Neural cell (in vitro differentiated cells): ENCODE data around the gene LTBP1. TPM values are rescaled to one million over a fixed set of nuclear protein-coding genes. Genes with fewer than 3 reads are reported as not detected.

ENCODE experiments used
- H2AFZ ChIP-seq: fragments of 200-600, 300-800 bp; sonication (generic), shearing (Covaris generic); 2 replicates; pipeline ENCODE4 v1.6.0; 2014; ENCODE audit warnings: low read depth, mild to moderate bottlenecking, antibody characterized with exemption, low read length, moderate library complexity
- H3F3A ChIP-seq: fragments of 200-600 bp; shearing (Covaris generic); 2 replicates; pipeline ENCODE4 v1.6.1; 2016; ENCODE audit warnings: mild to moderate bottlenecking, moderate library complexity, mixed read lengths, antibody characterized with exemption, low read length; ENCODE audit not compliant: insufficient read depth, poor library complexity, severe bottlenecking
- H3K27ac ChIP-seq: fragments of 200-600, 300-800 bp; sonication (generic), shearing (Covaris generic); 2 replicates; pipeline ENCODE4 v1.5.1; 2014; ENCODE audit warnings: mild to moderate bottlenecking, low read length, moderate library complexity
- H3K27me3 ChIP-seq: fragments of 300-800, 200-600 bp; sonication (generic), shearing (Covaris generic); 2 replicates; pipeline ENCODE4 v1.6.0; 2014; ENCODE audit warnings: mild to moderate bottlenecking, low read depth, low read length, moderate library complexity; ENCODE audit not compliant: insufficient read depth
- H3K36me3 ChIP-seq: fragments of 300-800, 200-600 bp; sonication (generic), shearing (Covaris generic); 2 replicates; pipeline ENCODE4 v1.5.1; 2014; ENCODE audit warnings: mild to moderate bottlenecking, antibody characterized with exemption, low read length, moderate library complexity; ENCODE audit not compliant: insufficient read depth
- H3K4me2 ChIP-seq: fragments of 300-800, 200-600 bp; sonication (generic), shearing (Covaris generic); 2 replicates; pipeline ENCODE4 v1.6.0; 2014; ENCODE audit warnings: mild to moderate bottlenecking, low read length
- H3K4me3 ChIP-seq: fragments of 300-800, 200-600 bp; sonication (generic), shearing (Covaris generic); 2 replicates; pipeline ENCODE4 v1.5.1; 2014; ENCODE audit warnings: mild to moderate bottlenecking, low read length, moderate library complexity
- H3K79me2 ChIP-seq: fragments of 200-600 bp; shearing (Covaris generic); replicated peaks from 2 replicates; pipeline ENCODE4 v1.6.0; 2014; ENCODE audit warnings: mild to moderate bottlenecking, low read length, moderate library complexity; ENCODE audit not compliant: insufficient read depth
- H3K9ac ChIP-seq: fragments of 300-800, 200-600 bp; sonication (generic), shearing (Covaris generic); 2 replicates; pipeline ENCODE4 v1.6.1; 2016; ENCODE audit warnings: mild to moderate bottlenecking, low read length, mixed read lengths
- H3K9me2 ChIP-seq: fragments of 200-600 bp; shearing (Covaris generic); 2 replicates; pipeline ENCODE4 v1.6.1; 2016; ENCODE audit warnings: mild to moderate bottlenecking, low read length, mixed read lengths; ENCODE audit not compliant: insufficient read depth
- H3K9me3 ChIP-seq: fragments of 200-600, 300-800 bp; sonication (generic), shearing (Covaris generic); 2 replicates; pipeline ENCODE4 v1.6.1; 2016; ENCODE audit warnings: mild to moderate bottlenecking, mixed run types, low read length, moderate library complexity, mixed read lengths
- H4K20me1 ChIP-seq: fragments of 200-600 bp; shearing (Covaris generic); 2 replicates; pipeline ENCODE4 v1.6.1; 2016; ENCODE audit warnings: mild to moderate bottlenecking, mixed run types; ENCODE audit not compliant: insufficient read depth
- EP300 ChIP-seq: fragments of 450-650 bp; conservative IDR thresholded peaks from 2 replicates; pipeline ENCODE4 v1.6.1; 2014; ENCODE audit warnings: antibody characterized with exemption, mild to moderate bottlenecking, moderate library complexity; ENCODE audit not compliant: poor library complexity, severe bottlenecking
- EZH2 ChIP-seq: fragments of 200-600, 300-800 bp; shearing (Covaris generic), sonication (generic); IDR thresholded peaks from 2 replicates; pipeline ENCODE4 v1.6.1; 2014; ENCODE audit warnings: antibody characterized with exemption, low read length, borderline replicate concordance, mild to moderate bottlenecking; ENCODE audit not compliant: insufficient read depth, poor library complexity, severe bottlenecking
- MXI1 ChIP-seq: fragments of 450-650 bp; conservative IDR thresholded peaks from 2 replicates; pipeline ENCODE4 v1.6.1; 2014; ENCODE audit warnings: antibody characterized with exemption, mild to moderate bottlenecking; ENCODE audit not compliant: poor library complexity, severe bottlenecking
- POLR2AphosphoS5 ChIP-seq: IDR thresholded peaks from 2 replicates; pipeline ENCODE4 v1.6.1; 2012
- RAD21 ChIP-seq: fragments of 450-650 bp; conservative IDR thresholded peaks from 2 replicates; pipeline ENCODE4 v1.6.1; 2014; ENCODE audit warnings: antibody characterized with exemption, mild to moderate bottlenecking, moderate library complexity
- SMC3 ChIP-seq: fragments of 450-650 bp; conservative IDR thresholded peaks from 2 replicates; pipeline ENCODE4 v1.6.1; 2014; ENCODE audit warnings: antibody characterized with exemption, mild to moderate bottlenecking, moderate library complexity; ENCODE audit not compliant: poor library complexity
- TAF1 ChIP-seq: IDR thresholded peaks from 2 replicates; pipeline ENCODE4 v1.6.1; 2012; ENCODE audit warnings: low read depth
- polyA plus RNA-seq: library from polyadenylated mRNA; depleted of rRNA; stranded (reverse); fragments of >200 nt; gene quantifications from 2 replicates; pipeline ENCODE4 v1.2.3, GENCODE V29; 2014
- TF ChIP-seq, protein P1 (sequence below): fragments of 450-650 bp; IDR thresholded peaks from 2 replicates; pipeline ENCODE4 v1.5.1; 2014; ENCODE audit warnings: antibody characterized with exemption, mild to moderate bottlenecking, moderate library complexity; ENCODE audit not compliant: poor library complexity, severe bottlenecking
- TF ChIP-seq, protein P2 (sequence below): IDR thresholded peaks from 2 replicates; pipeline ENCODE4 v1.6.1; 2012; ENCODE audit warnings: borderline replicate concordance

Gene LTBP1
- polyA plus RNA-seq, 1 donor from 2014 or later, result 1.8 TPM

DNA sequence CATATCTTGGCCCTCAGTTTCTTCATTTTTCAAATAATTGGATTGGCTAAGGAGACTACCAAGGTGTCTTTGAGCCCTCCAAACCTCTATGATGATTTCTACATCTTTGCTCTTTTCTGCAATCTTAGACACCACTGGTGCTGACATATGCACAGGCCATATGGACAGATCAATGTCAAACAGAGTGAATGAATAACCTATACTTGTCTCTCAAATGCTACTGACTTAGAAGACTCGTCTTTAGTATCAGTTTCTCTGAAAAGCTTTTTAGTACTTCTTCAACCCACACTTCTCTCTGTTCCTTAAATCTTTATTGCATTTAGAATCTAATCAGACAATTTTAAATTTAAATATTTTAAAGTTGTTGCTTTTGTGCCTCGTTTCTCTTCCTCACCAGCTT, 258.2 kb downstream of the LTBP1 start (continued):
- TF ChIP-seq, protein P1, sequence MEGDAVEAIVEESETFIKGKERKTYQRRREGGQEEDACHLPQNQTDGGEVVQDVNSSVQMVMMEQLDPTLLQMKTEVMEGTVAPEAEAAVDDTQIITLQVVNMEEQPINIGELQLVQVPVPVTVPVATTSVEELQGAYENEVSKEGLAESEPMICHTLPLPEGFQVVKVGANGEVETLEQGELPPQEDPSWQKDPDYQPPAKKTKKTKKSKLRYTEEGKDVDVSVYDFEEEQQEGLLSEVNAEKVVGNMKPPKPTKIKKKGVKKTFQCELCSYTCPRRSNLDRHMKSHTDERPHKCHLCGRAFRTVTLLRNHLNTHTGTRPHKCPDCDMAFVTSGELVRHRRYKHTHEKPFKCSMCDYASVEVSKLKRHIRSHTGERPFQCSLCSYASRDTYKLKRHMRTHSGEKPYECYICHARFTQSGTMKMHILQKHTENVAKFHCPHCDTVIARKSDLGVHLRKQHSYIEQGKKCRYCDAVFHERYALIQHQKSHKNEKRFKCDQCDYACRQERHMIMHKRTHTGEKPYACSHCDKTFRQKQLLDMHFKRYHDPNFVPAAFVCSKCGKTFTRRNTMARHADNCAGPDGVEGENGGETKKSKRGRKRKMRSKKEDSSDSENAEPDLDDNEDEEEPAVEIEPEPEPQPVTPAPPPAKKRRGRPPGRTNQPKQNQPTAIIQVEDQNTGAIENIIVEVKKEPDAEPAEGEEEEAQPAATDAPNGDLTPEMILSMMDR, result no peak
- TF ChIP-seq EP300 (no peak), POLR2AphosphoS5 (no peak)

DNA sequence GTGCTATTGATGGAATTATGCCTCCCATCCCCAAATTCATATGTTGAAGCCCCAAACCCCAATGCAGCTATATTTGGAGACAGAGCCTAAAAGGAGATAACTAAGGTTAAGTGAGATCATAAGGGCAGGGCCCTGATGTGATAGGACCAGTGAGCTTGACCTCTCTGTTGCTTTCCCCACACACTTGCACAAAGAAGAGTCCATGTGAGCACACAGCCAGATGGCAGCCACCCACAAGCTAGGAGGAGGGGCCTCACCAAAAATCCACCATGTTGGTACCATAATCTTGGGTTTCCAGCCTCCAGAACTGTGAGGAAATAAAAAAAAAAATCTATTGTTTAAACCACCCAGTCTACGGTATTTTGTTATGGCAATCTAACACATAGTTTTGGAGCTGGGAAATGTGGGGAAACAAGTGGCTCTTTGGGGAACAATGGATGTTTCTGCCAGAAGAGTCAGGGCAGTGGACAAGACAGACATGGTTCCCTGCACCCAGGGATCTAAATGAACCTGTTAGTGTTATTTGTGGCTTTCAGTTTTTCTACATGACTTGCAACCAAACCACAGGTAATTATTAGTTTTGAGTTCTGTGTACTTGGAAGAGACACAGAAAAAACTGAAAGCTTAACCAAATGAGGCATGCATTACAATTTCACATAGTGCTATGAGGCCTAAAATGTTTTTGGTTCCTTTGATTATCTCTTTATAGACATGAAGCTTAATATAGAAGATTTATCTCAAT, 259.1 kb downstream of the LTBP1 start:
- Histone ChIP-seq H3F3A (no peaks in the 10 kb centered on the region), H3K36me3 (no peaks in the 10 kb centered on the region), H2AFZ (no peak overlapping the region), H3K27me3 (no peaks in the 10 kb centered on the region), H3K9ac (no peak overlapping the region), H3K9me3 (no peaks in the 10 kb centered on the region), H3K4me3 (no peak overlapping the region), H3K9me2 (no peaks in the 10 kb centered on the region), H3K27ac (no peak overlapping the region), H3K79me2 (no peaks in the 10 kb centered on the region), H3K4me2 (no peak overlapping the region), H4K20me1 (no peaks in the 10 kb centered on the region)
- TF ChIP-seq POLR2AphosphoS5 (no peak), TAF1 (no peak), EP300 (no peak), SMC3 (no peak), MXI1 (no peak), RAD21 (no peak), EZH2 (no peak)
- TF ChIP-seq, protein P1, result no peak
- TF ChIP-seq, protein P2, sequence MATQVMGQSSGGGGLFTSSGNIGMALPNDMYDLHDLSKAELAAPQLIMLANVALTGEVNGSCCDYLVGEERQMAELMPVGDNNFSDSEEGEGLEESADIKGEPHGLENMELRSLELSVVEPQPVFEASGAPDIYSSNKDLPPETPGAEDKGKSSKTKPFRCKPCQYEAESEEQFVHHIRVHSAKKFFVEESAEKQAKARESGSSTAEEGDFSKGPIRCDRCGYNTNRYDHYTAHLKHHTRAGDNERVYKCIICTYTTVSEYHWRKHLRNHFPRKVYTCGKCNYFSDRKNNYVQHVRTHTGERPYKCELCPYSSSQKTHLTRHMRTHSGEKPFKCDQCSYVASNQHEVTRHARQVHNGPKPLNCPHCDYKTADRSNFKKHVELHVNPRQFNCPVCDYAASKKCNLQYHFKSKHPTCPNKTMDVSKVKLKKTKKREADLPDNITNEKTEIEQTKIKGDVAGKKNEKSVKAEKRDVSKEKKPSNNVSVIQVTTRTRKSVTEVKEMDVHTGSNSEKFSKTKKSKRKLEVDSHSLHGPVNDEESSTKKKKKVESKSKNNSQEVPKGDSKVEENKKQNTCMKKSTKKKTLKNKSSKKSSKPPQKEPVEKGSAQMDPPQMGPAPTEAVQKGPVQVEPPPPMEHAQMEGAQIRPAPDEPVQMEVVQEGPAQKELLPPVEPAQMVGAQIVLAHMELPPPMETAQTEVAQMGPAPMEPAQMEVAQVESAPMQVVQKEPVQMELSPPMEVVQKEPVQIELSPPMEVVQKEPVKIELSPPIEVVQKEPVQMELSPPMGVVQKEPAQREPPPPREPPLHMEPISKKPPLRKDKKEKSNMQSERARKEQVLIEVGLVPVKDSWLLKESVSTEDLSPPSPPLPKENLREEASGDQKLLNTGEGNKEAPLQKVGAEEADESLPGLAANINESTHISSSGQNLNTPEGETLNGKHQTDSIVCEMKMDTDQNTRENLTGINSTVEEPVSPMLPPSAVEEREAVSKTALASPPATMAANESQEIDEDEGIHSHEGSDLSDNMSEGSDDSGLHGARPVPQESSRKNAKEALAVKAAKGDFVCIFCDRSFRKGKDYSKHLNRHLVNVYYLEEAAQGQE, result no peak
